Endothelial cell (in vitro differentiated cells): ENCODE data around the gene ZNF213. TPM values are rescaled to one million over a fixed set of nuclear protein-coding genes. Genes with fewer than 3 reads are reported as not detected.

ENCODE experiments used
- DNase-seq: peaks from one replicate; pipeline ENCODE4 v3.0.0; 2021; ENCODE audit warnings: low spot score
- H3K27ac Mint-ChIP-seq: one replicate; pipeline ENCODE4 v1.8.0; 2021; ENCODE audit warnings: mixed read lengths, inconsistent platforms; ENCODE audit not compliant: unreplicated experiment
- H3K27me3 Mint-ChIP-seq: one replicate; pipeline ENCODE4 v1.8.0; 2021; ENCODE audit warnings: mild to moderate bottlenecking, moderate library complexity, mixed read lengths, inconsistent platforms; ENCODE audit not compliant: unreplicated experiment
- H3K36me3 Mint-ChIP-seq: one replicate; pipeline ENCODE4 v1.8.0; 2021; ENCODE audit warnings: mild to moderate bottlenecking, low read depth, mixed read lengths, inconsistent platforms; ENCODE audit not compliant: unreplicated experiment
- H3K4me1 Mint-ChIP-seq: one replicate; pipeline ENCODE4 v1.8.0; 2021; ENCODE audit warnings: mild to moderate bottlenecking, mixed read lengths, inconsistent platforms; ENCODE audit not compliant: unreplicated experiment
- H3K4me3 Mint-ChIP-seq: one replicate; pipeline ENCODE4 v1.8.0; 2021; ENCODE audit warnings: mild to moderate bottlenecking, mixed read lengths, inconsistent platforms; ENCODE audit not compliant: unreplicated experiment
- H3K9me3 Mint-ChIP-seq: one replicate; pipeline ENCODE4 v1.8.0; 2021; ENCODE audit warnings: mixed read lengths, inconsistent platforms; ENCODE audit not compliant: unreplicated experiment
- CTCF ChIP-seq: fragments of 200-600 bp; sonication (generic); IDR thresholded peaks from one replicate; pipeline ENCODE4 v1.5.0; 2021; ENCODE audit warnings: antibody characterized with exemption; ENCODE audit not compliant: unreplicated experiment
- total RNA-seq: library from RNA; stranded (reverse); fragmentation: NEBNext Ultra II Directional; extraction: Animal tissue kit (Norgen Biotek cat#: 25700); gene quantifications from one replicate; pipeline ENCODE4 v1.2.1, GENCODE V29; 2021; ENCODE audit not compliant: unreplicated experiment

ZNF213 gene
- total RNA-seq, 1 donor from 2014 or later, result 10.1 TPM

- Mint-ChIP-seq H3K9me3 (no peaks in the 10 kb centered on the region), H3K4me1 (peaks cover 19% of the 10 kb centered on the region), H3K27ac (no peak overlapping the region), H3K27me3 (peaks cover 4% of the 10 kb centered on the region), H3K4me3 (no peak overlapping the region), H3K36me3 (peaks cover 15% of the 10 kb centered on the region)
- peak; percentile 74 for DNase-seq
- TF ChIP-seq CTCF, result peak; percentile 38
These were observed 3.0 kb upstream of the ZNF213 start for GRCh38 chr16:3131755-3132377.

- Mint-ChIP-seq H3K4me1 (peaks cover 21% of the 10 kb centered on the region), H3K9me3 (no peaks in the 10 kb centered on the region), H3K4me3 (peak overlapping the region; percentile 99), H3K36me3 (peaks cover 7% of the 10 kb centered on the region), H3K27ac (peak overlapping the region; percentile 96), H3K27me3 (peaks cover 4% of the 10 kb centered on the region)
- DNase-seq, result no peak
- TF ChIP-seq CTCF, result no peak
These were observed 985 bp upstream of the ZNF213 start for GRCh38 chr16:3133844-3134243.

GRCh38 chr16:3135126-3135715 lies 392 bp downstream of the ZNF213 start:
- Mint-ChIP-seq H3K27ac (peak overlapping the region; percentile 58), H3K4me1 (peaks cover 14% of the 10 kb centered on the region), H3K27me3 (peaks cover 4% of the 10 kb centered on the region), H3K9me3 (no peaks in the 10 kb centered on the region), H3K4me3 (peak overlapping the region; percentile 97), H3K36me3 (peaks cover 11% of the 10 kb centered on the region)
- TF ChIP-seq CTCF, result no peak
- DNase-seq, result no peak

GRCh38 chr16:3137267-3137666 lies 2.4 kb downstream of the ZNF213 start:
- DNase-seq, result no peak
- no peak for TF ChIP-seq CTCF
- Mint-ChIP-seq H3K27me3 (peaks cover 4% of the 10 kb centered on the region), H3K4me3 (no peak overlapping the region), H3K36me3 (peaks cover 13% of the 10 kb centered on the region), H3K4me1 (peaks cover 14% of the 10 kb centered on the region), H3K27ac (no peak overlapping the region), H3K9me3 (no peaks in the 10 kb centered on the region)

- peaks cover 11% of the 10 kb centered on the region for H3K4me1 Mint-ChIP-seq
- H3K9me3 Mint-ChIP-seq, result no peaks in the 10 kb centered on the region
- H3K4me3 Mint-ChIP-seq, result no peak overlapping the region
- DNase-seq, result no peak
- peaks cover 7% of the 10 kb centered on the region for H3K27me3 Mint-ChIP-seq
- TF ChIP-seq CTCF, result no peak
- no peak overlapping the region for H3K27ac Mint-ChIP-seq
- peaks cover 19% of the 10 kb centered on the region for H3K36me3 Mint-ChIP-seq
These were observed 3.5 kb downstream of the ZNF213 start for GRCh38 chr16:3138342-3138741.
